Esophagus muscularis mucosa (tissue), 4 donors: ENCODE measurements around the gene CNTD1.

Experiments
- EP300 ChIP-seq: sonication (generic); formaldehyde crosslinking; IDR thresholded peaks from one replicate; pipeline ENCODE4 v1.6.1; 2017; ENCODE audit warnings: antibody characterized with exemption
- POLR2AphosphoS5 ChIP-seq, 2 donors: sonication (generic); formaldehyde crosslinking; IDR thresholded peaks; one replicate each; pipeline ENCODE4 v1.6.1; 2017; ENCODE audit warnings: antibody characterized with exemption in 2 of 2
- TF ChIP-seq, protein P1 (sequence below), 3 experiments: fragments of 200-600 bp in 2 of 3; fragments of 450-650 bp in 1 of 3; sonication (generic) in 2 of 3; IDR thresholded peaks; one replicate each; pipeline ENCODE4 v1.5.1; 2017 to 2019; ENCODE audit warnings: antibody characterized with exemption in 3 of 3, mild to moderate bottlenecking in 2 of 3, moderate library complexity in 1 of 3

DNA sequence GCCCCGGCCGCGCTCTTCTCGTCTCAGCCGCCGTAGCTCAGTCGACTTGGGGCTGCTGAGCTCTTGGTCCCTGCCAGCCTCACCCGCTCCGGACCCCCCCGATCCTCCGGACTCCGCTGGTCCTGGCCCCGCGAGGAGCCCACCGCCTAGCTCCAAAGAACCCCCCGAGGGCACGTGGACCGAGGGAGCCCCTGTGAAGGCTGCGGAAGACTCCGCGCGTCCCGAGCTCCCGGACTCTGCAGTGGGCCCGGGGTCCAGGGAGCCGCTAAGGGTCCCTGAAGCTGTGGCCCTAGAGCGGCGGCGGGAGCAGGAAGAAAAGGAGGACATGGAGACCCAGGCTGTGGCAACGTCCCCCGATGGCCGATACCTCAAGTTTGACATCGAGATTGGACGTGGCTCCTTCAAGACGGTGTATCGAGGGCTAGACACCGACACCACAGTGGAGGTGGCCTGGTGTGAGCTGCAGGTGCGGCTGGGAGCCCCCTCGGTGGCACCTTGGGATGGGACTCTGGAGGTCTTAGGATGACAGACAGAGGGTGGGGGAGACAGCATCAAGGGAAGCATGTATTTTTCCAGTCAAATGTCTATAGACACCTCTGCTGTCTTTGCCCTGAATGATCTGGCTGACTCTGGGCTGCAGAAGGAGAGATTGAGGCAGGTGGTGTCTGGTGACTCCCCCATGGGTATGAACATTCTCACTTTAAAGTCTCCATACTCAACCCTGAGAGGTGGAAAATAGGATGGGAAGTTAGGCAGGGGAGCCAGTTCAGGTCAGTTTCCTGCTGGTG, 17.6 kb upstream of the CNTD1 start:
- TF ChIP-seq, protein P1, sequence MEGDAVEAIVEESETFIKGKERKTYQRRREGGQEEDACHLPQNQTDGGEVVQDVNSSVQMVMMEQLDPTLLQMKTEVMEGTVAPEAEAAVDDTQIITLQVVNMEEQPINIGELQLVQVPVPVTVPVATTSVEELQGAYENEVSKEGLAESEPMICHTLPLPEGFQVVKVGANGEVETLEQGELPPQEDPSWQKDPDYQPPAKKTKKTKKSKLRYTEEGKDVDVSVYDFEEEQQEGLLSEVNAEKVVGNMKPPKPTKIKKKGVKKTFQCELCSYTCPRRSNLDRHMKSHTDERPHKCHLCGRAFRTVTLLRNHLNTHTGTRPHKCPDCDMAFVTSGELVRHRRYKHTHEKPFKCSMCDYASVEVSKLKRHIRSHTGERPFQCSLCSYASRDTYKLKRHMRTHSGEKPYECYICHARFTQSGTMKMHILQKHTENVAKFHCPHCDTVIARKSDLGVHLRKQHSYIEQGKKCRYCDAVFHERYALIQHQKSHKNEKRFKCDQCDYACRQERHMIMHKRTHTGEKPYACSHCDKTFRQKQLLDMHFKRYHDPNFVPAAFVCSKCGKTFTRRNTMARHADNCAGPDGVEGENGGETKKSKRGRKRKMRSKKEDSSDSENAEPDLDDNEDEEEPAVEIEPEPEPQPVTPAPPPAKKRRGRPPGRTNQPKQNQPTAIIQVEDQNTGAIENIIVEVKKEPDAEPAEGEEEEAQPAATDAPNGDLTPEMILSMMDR (IDR thresholded peaks at IDR 0.05) = no peak
- no peak for TF ChIP-seq POLR2AphosphoS5 (IDR thresholded peaks at IDR 0.05)
- TF ChIP-seq EP300 = no peak
